H9 (cell line): ENCODE measurements around the gene KANK4. TPM values are rescaled to one million over a fixed set of nuclear protein-coding genes. Genes with fewer than 3 reads are reported as not detected.

Experiments used
- DNase-seq: peaks from one replicate; pipeline ENCODE4 v3.0.0-alpha.2; 2017
- H2AFZ ChIP-seq: one replicate; pipeline ENCODE4 v1.6.1; 2013; ENCODE audit warnings: mild to moderate bottlenecking, low read length, control low read depth, moderate library complexity
- H2AK5ac ChIP-seq: 2 replicates; pipeline ENCODE4 v1.6.1; 2013; ENCODE audit warnings: low read length, control low read depth, mixed read lengths; ENCODE audit not compliant: insufficient read length
- H2BK120ac ChIP-seq: one replicate; pipeline ENCODE4 v1.6.1; 2013; ENCODE audit warnings: low read depth, mild to moderate bottlenecking, low read length, control low read depth, inconsistent platforms; ENCODE audit not compliant: poor library complexity, severe bottlenecking
- H2BK12ac ChIP-seq: 2 replicates; pipeline ENCODE4 v1.6.1; 2013; ENCODE audit warnings: low read length, control low read depth, mixed read lengths, low read depth; ENCODE audit not compliant: insufficient read length
- H2BK15ac ChIP-seq: 2 replicates; pipeline ENCODE4 v1.6.1; 2013; ENCODE audit warnings: low read depth, low read length, control low read depth
- H2BK20ac ChIP-seq: one replicate; pipeline ENCODE4 v1.6.1; 2013; ENCODE audit warnings: low read depth, mild to moderate bottlenecking, low read length, control low read depth, inconsistent platforms; ENCODE audit not compliant: poor library complexity, severe bottlenecking
- H2BK5ac ChIP-seq: 2 replicates; pipeline ENCODE4 v1.6.1; 2013; ENCODE audit warnings: low read length, control low read depth, mixed read lengths; ENCODE audit not compliant: insufficient read length
- H3K14ac ChIP-seq: 2 replicates; pipeline ENCODE4 v1.6.1; 2013; ENCODE audit warnings: low read length, control low read depth; ENCODE audit not compliant: insufficient read depth
- H3K18ac ChIP-seq: 2 replicates; pipeline ENCODE4 v1.6.1; 2013; ENCODE audit warnings: low read depth, mild to moderate bottlenecking, mixed read lengths, low read length, control low read depth; ENCODE audit not compliant: insufficient read length
- H3K23ac ChIP-seq: 2 replicates; pipeline ENCODE4 v1.6.1; 2013; ENCODE audit warnings: low read length, control low read depth, mixed read lengths, low read depth; ENCODE audit not compliant: insufficient read length
- H3K23me2 ChIP-seq: 2 replicates; pipeline ENCODE4 v1.6.1; 2013; ENCODE audit warnings: low read depth, mild to moderate bottlenecking, mixed read lengths, low read length, control low read depth; ENCODE audit not compliant: insufficient read length, poor library complexity, severe bottlenecking
- H3K27ac ChIP-seq: 2 replicates; pipeline ENCODE4 v1.5.1; 2013; ENCODE audit warnings: low read length, control low read depth, mixed read lengths, low read depth; ENCODE audit not compliant: insufficient read length
- H3K27me3 ChIP-seq: 2 replicates; pipeline ENCODE4 v1.6.1; 2013; ENCODE audit warnings: low read length, control low read depth, inconsistent platforms; ENCODE audit not compliant: insufficient read depth
- H3K4ac ChIP-seq: 2 replicates; pipeline ENCODE4 v1.6.1; 2013; ENCODE audit warnings: low read depth, mild to moderate bottlenecking, control low read depth, inconsistent platforms, low read length, moderate library complexity
- H3K4me1 ChIP-seq: 2 replicates; pipeline ENCODE4 v1.6.1; 2013; ENCODE audit warnings: low read length, control low read depth, inconsistent platforms; ENCODE audit not compliant: insufficient read depth
- H3K4me2 ChIP-seq: 2 replicates; pipeline ENCODE4 v1.6.1; 2013; ENCODE audit warnings: low read length, control low read depth, mixed read lengths; ENCODE audit not compliant: insufficient read length, insufficient read depth
- H3K56ac ChIP-seq: 2 replicates; pipeline ENCODE4 v1.6.1; 2013; ENCODE audit warnings: low read depth, mild to moderate bottlenecking, mixed read lengths, low read length, control low read depth; ENCODE audit not compliant: insufficient read length
- H3K79me1 ChIP-seq: 2 replicates; pipeline ENCODE4 v1.6.1; 2013; ENCODE audit warnings: low read depth, mild to moderate bottlenecking, moderate library complexity, low read length, control low read depth, inconsistent platforms; ENCODE audit not compliant: insufficient read depth, poor library complexity, severe bottlenecking
- H3K79me2 ChIP-seq: 2 replicates; pipeline ENCODE4 v1.6.1; 2013; ENCODE audit warnings: low read length, control low read depth, inconsistent platforms; ENCODE audit not compliant: insufficient read depth
- H3K9ac ChIP-seq: 2 replicates; pipeline ENCODE4 v1.6.1; 2013; ENCODE audit warnings: low read length, control low read depth, mixed read lengths; ENCODE audit not compliant: insufficient read length; ENCODE audit errors: extremely low read depth
- H3K9me3 ChIP-seq: one replicate; pipeline ENCODE4 v1.6.1; 2013; ENCODE audit warnings: low read depth, low read length, inconsistent platforms; ENCODE audit not compliant: control insufficient read depth
- H3T11ph ChIP-seq: one replicate; pipeline ENCODE4 v1.6.1; 2013; ENCODE audit warnings: mild to moderate bottlenecking, low read length, control low read depth, inconsistent platforms
- H4K20me1 ChIP-seq: one replicate; pipeline ENCODE4 v1.6.1; 2013; ENCODE audit not compliant: control insufficient read depth, insufficient read length, insufficient read depth
- H4K5ac ChIP-seq: 2 replicates; pipeline ENCODE4 v1.6.1; 2013; ENCODE audit warnings: low read depth, mild to moderate bottlenecking, mixed read lengths, low read length, control low read depth; ENCODE audit not compliant: insufficient read length
- H4K8ac ChIP-seq: replicated peaks from 2 replicates; pipeline ENCODE4 v1.6.1; 2013; ENCODE audit warnings: low read length, control low read depth, mixed read lengths, low read depth; ENCODE audit not compliant: insufficient read length
- H4K91ac ChIP-seq: 2 replicates; pipeline ENCODE4 v1.6.1; 2013; ENCODE audit warnings: low read depth, mild to moderate bottlenecking, moderate library complexity, mixed read lengths, low read length, control low read depth; ENCODE audit not compliant: insufficient read length
- H3K27ac Mint-ChIP-seq, 3 experiments: 2 replicates in 2 of 3; 3 replicates in 1 of 3; pipeline ENCODE4 v1.8.0; 2020 to 2021; ENCODE audit warnings: mixed read lengths in 3 of 3, mild to moderate bottlenecking in 1 of 3, moderate library complexity in 1 of 3
- H3K27me3 Mint-ChIP-seq: 2 replicates; pipeline ENCODE4 v1.8.0; 2021; ENCODE audit warnings: low read depth, mild to moderate bottlenecking, moderate library complexity, mixed read lengths
- H3K36me3 Mint-ChIP-seq, 3 experiments: 2 replicates in 2 of 3; 3 replicates in 1 of 3; pipeline ENCODE4 v1.8.0; 2020 to 2021; ENCODE audit warnings: low read depth in 3 of 3, mixed read lengths in 3 of 3; ENCODE audit not compliant: insufficient read depth in 1 of 3
- H3K4me1 Mint-ChIP-seq, 2 experiments: 2 replicates each; pipeline ENCODE4 v1.8.0; 2020; ENCODE audit warnings: mixed read lengths in 2 of 2
- H3K4me3 Mint-ChIP-seq, 2 experiments: 2 replicates in 1 of 2; 3 replicates in 1 of 2; pipeline ENCODE4 v1.8.0; 2020 to 2021; ENCODE audit warnings: mild to moderate bottlenecking in 2 of 2, mixed read lengths in 2 of 2, moderate library complexity in 1 of 2
- H3K9me3 Mint-ChIP-seq, 2 experiments: 2 replicates in 1 of 2; 3 replicates in 1 of 2; pipeline ENCODE4 v1.8.0; 2020; ENCODE audit warnings: mild to moderate bottlenecking in 2 of 2, mixed read lengths in 2 of 2, moderate library complexity in 1 of 2
- WGBS: extraction: QIAGEN DNeasy Blood & Tissue Kit; methylation state at CpG from one replicate; pipeline ENCODE4 v1.1.7; 2013; ENCODE audit warnings: missing lambda C conversion rate, low lambda C conversion rate, mixed read lengths; ENCODE audit not compliant: insufficient read length; ENCODE audit errors: extremely low coverage; 5-methylcytosine and 5-hydroxymethylcytosine counted together
- total RNA-seq: library from RNA; stranded (reverse); gene quantifications from 2 replicates; pipeline ENCODE4 v1.2.1, GENCODE V29; 2021
- TF ChIP-seq, protein P1 (sequence below): fragments of 200-600 bp; sonication (generic); conservative IDR thresholded peaks from 3 replicates; pipeline ENCODE4 v1.8.0; 2021; ENCODE audit warnings: antibody characterized with exemption, mild to moderate bottlenecking

The KANK4 gene
- total RNA-seq, 1 experiment from 2014 or later: 0.15 TPM

DNA sequence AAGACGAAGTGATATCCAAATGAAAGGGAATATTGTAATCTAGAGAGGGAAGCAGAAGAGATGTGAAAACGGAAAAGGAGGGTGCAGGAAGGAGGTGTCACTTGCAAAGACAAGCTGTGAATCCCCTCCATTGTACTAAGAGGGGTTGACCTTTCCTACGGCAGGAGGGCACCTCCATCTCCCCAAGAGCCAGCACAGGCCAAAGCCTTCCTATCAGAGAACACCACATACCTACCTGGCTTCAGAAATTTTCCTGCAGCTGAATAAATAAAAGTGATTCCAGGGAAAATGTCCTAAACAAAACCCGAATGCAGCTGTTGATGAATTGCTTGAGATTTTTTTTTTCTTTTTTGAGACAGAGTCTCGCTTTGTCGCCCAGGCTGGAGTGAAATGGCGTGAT is 14.3 kb downstream of the KANK4 start:
- Histone ChIP-seq H2BK5ac (no peak overlapping the region), H4K5ac (no peak overlapping the region), H3T11ph (no peak overlapping the region), H2BK120ac (no peak overlapping the region), H2AFZ (no peak overlapping the region), H3K14ac (no peak overlapping the region), H4K8ac (no peak overlapping the region), H3K23ac (no peak overlapping the region), H3K4me1 (no peaks in the 10 kb centered on the region; the same call in 1 of the 2 replicates), H2BK20ac (no peak overlapping the region), H4K20me1 (no peaks in the 10 kb centered on the region), H3K79me1 (no peaks in the 10 kb centered on the region), H3K56ac (no peak overlapping the region), H3K27ac (no peak overlapping the region), H3K23me2 (no peaks in the 10 kb centered on the region), H3K9me3 (no peaks in the 10 kb centered on the region), H2AK5ac (no peak overlapping the region), H3K9ac (no peak overlapping the region), H3K4me2 (no peak overlapping the region), H3K4ac (no peak overlapping the region), H3K18ac (no peak overlapping the region), H4K91ac (no peak overlapping the region), H3K79me2 (no peaks in the 10 kb centered on the region), H2BK15ac (no peak overlapping the region), H3K27me3 (peaks cover 3% of the 10 kb centered on the region; the same call in 1 of the 2 replicates), H2BK12ac (no peak overlapping the region)
- no CpG with 5 or more reads among the region's 7 CpGs for WGBS
- Mint-ChIP-seq H3K4me3 (no peak overlapping the region), H3K27ac (no peak overlapping the region), H3K27me3 (peaks cover 9% of the 10 kb centered on the region), H3K9me3 (no peaks in the 10 kb centered on the region), H3K4me1 (peaks cover 20 to 22% of the 10 kb centered on the region in 2 experiments), H3K36me3 (no peaks in the 10 kb centered on the region)
- TF ChIP-seq, protein P1, sequence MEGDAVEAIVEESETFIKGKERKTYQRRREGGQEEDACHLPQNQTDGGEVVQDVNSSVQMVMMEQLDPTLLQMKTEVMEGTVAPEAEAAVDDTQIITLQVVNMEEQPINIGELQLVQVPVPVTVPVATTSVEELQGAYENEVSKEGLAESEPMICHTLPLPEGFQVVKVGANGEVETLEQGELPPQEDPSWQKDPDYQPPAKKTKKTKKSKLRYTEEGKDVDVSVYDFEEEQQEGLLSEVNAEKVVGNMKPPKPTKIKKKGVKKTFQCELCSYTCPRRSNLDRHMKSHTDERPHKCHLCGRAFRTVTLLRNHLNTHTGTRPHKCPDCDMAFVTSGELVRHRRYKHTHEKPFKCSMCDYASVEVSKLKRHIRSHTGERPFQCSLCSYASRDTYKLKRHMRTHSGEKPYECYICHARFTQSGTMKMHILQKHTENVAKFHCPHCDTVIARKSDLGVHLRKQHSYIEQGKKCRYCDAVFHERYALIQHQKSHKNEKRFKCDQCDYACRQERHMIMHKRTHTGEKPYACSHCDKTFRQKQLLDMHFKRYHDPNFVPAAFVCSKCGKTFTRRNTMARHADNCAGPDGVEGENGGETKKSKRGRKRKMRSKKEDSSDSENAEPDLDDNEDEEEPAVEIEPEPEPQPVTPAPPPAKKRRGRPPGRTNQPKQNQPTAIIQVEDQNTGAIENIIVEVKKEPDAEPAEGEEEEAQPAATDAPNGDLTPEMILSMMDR: no peak
- DNase-seq: no peak
